Activated B cell treated with CpG ODN at 0.5 μM for 24 hours (primary cell): ENCODE results near the gene RCAN3. TPM values are rescaled to one million over a fixed set of nuclear protein-coding genes. Genes with fewer than 3 reads are reported as not detected.
"Not testable (repeated sequence)": the region's sequence is repeated elsewhere in the genome, so short reads cannot be mapped to it uniquely, and the experiment has no call there.

Experiments used
- ATAC-seq: fragments of 200-7000 bp; cut with Tn5 transposase; one replicate; pipeline ENCODE4 v1.10.0; 2021; ENCODE audit warnings: low read depth, mild to moderate bottlenecking, moderate library complexity
- CTCF ChIA-PET: fragments of 350-600 bp; sonication (Branson Sonifier 250); formaldehyde crosslinking; loops from one replicate; lab custom pipeline; 2021; ENCODE audit warnings: antibody characterized with exemption; lab: Charles Lee
- POLR2A ChIA-PET: fragments of 350-600 bp; sonication (Branson Sonifier 250); formaldehyde crosslinking; loops from one replicate; lab custom pipeline; 2021; ENCODE audit warnings: antibody characterized with exemption; lab: Charles Lee
- DNase-seq: peaks from one replicate; pipeline ENCODE4 v3.0.0; 2022
- H3K27ac Mint-ChIP-seq: one replicate; pipeline ENCODE4 v1.8.0; 2020; ENCODE audit warnings: mixed read lengths
- H3K27me3 Mint-ChIP-seq: one replicate; pipeline ENCODE4 v1.8.0; 2021; ENCODE audit warnings: mixed read lengths
- H3K36me3 Mint-ChIP-seq: one replicate; pipeline ENCODE4 v1.8.0; 2021; ENCODE audit warnings: low read depth, mixed read lengths
- H3K4me1 Mint-ChIP-seq: one replicate; pipeline ENCODE4 v1.8.0; 2021; ENCODE audit warnings: mixed read lengths
- H3K4me3 Mint-ChIP-seq: one replicate; pipeline ENCODE4 v1.8.0; 2020; ENCODE audit warnings: mild to moderate bottlenecking, mixed read lengths
- H3K9me3 Mint-ChIP-seq: one replicate; pipeline ENCODE4 v1.8.0; 2020; ENCODE audit warnings: mixed read lengths
- CTCF ChIP-seq: fragments of 200-600 bp; IDR thresholded peaks from one replicate; pipeline ENCODE4 v1.8.0; 2022; ENCODE audit warnings: antibody characterized with exemption, mild to moderate bottlenecking
- intact Hi-C: fragments of 100-400 bp; cut with micrococcal nuclease; formaldehyde crosslinking; loops from one replicate; pipeline ENCODE4 v1.15.1; 2024
- total RNA-seq: library from RNA; stranded (reverse); gene quantifications from 2 replicates; pipeline ENCODE4 v1.2.3, GENCODE V29; 2022

Gene RCAN3
- total RNA-seq, 1 donor from 2014 or later, result 23.6 TPM

DNA sequence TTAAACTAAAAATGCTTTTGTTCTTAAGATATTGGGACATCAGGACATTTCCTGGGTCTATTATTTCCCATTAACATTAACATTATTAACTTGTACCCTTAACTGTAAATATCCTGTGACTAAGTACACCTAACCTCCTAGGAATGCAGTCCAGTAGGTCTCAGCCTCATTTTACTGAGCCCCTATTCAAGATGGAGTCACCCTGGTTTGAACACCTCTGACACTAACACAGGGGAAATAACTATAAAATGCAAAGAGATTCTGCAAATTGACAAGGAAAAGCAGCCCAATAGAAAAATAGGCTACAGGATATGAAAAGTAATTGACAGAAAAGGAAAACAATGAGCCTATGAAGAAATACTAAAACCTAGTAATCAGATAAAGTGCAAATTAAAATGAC is 41.6 kb downstream of the RCAN3 start:
- intact Hi-C loops, result no loop called here
- no peaks in the 10 kb centered on the region for H3K9me3 Mint-ChIP-seq
- peaks cover 1% of the 10 kb centered on the region for H3K36me3 Mint-ChIP-seq
- TF ChIP-seq CTCF, result no peak
- no peak overlapping the region for H3K4me3 Mint-ChIP-seq
- no peaks in the 10 kb centered on the region for H3K27me3 Mint-ChIP-seq
- ATAC-seq (no peak), DNase-seq (no peak)
- ChIA-PET CTCF (no interaction called here), POLR2A (no interaction called here)
- peaks cover 43% of the 10 kb centered on the region for H3K4me1 Mint-ChIP-seq
- no peak overlapping the region for H3K27ac Mint-ChIP-seq

- H3K9me3 Mint-ChIP-seq, result no peaks in the 10 kb centered on the region
- no peak for ATAC-seq
- peaks cover 31% of the 10 kb centered on the region for H3K4me1 Mint-ChIP-seq
- TF ChIP-seq CTCF, result no peak
- ChIA-PET POLR2A (no interaction called here), CTCF (interaction anchor here (1.1 kb wide), 1 partner anchor 41 kb away, joined by 6 read pairs; no protein-coding TSS in a partner anchor)
- H3K27ac Mint-ChIP-seq, result peak overlapping the region; percentile 13
- H3K27me3 Mint-ChIP-seq, result no peaks in the 10 kb centered on the region
- DNase-seq, result no peak
- intact Hi-C loops, result no loop called here
- H3K36me3 Mint-ChIP-seq, result no peaks in the 10 kb centered on the region
- no peak overlapping the region for H3K4me3 Mint-ChIP-seq
Observed at GRCh38 chr1:24545662-24546061, 43.0 kb downstream of the RCAN3 start.

DNA sequence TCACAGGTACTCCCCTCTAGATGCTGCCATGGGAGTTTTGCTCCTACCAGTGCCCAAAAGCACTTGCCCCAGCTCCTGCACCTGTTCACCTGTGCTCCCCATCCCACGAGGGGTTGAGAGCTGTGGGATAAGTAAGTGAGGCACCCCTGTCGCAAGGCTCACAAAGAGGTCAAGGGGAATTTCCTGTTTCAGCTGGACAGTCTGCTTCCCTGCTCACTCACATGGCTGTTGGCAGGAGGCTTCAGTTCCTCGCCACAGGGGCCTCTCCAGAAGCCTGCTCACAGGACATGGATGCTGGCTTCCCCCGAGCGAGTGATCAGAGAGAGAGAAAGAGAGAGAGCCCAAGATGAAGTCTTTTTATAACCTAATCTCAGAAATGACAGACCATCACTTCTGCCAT is 44.6 kb downstream of the RCAN3 start:
- Mint-ChIP-seq H3K4me3 (no peak overlapping the region), H3K27me3 (no peaks in the 10 kb centered on the region), H3K36me3 (no peaks in the 10 kb centered on the region), H3K9me3 (no peaks in the 10 kb centered on the region), H3K4me1 (peaks cover 21% of the 10 kb centered on the region), H3K27ac (no peak overlapping the region)
- no peak for TF ChIP-seq CTCF
- DNase-seq (no peak), ATAC-seq (no peak)
- CTCF ChIA-PET, result interaction anchor here (0.7 to 1.1 kb wide), 2 partner anchors 11 to 132 kb away, joined by 3 read pairs; partner anchors contain the start of gene NIPAL3
- POLR2A ChIA-PET, result interaction anchor here (1.1 kb wide), 1 partner anchor 117 kb away, joined by 3 read pairs; no protein-coding TSS in a partner anchor
- intact Hi-C loops, result no loop called here

GRCh38 chr1:24548070-24548469 is 45.4 kb downstream of the RCAN3 start:
- ATAC-seq, result no peak
- intact Hi-C loops, result no loop called here
- TF ChIP-seq CTCF, result no peak
- H3K4me3 Mint-ChIP-seq, result no peak overlapping the region
- H3K36me3 Mint-ChIP-seq, result no peaks in the 10 kb centered on the region
- POLR2A ChIA-PET, result interaction anchor here (1.1 kb wide), 1 partner anchor 118 kb away, joined by 3 read pairs; no protein-coding TSS in a partner anchor
- no peaks in the 10 kb centered on the region for H3K27me3 Mint-ChIP-seq
- DNase-seq, result no peak
- H3K4me1 Mint-ChIP-seq, result peaks cover 22% of the 10 kb centered on the region
- no peaks in the 10 kb centered on the region for H3K9me3 Mint-ChIP-seq
- H3K27ac Mint-ChIP-seq, result peak overlapping the region; percentile 54
- CTCF ChIA-PET, result interaction anchor here (1.1 kb wide), 1 partner anchor 133 kb away, joined by 3 read pairs; the partner anchor contains the start of gene NIPAL3

DNA sequence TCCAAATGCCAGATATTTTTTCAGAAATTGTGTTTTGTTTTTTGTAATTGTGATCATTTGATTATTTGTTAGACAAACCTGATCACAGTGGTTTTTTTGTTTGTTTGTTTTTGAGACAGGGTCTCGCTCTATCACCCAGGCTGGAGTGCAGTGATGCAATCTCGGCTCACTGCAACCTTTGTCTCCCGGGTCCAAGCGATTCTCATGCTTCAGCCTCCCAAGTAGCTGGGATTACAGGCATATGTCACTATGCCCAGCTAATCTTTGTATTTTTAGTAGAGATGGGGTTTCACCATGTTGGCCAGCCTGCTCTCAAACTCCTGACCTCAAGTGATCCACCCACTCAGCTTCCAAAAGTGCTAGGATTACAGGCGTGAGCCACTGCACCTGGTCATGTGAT is 46.6 kb downstream of the RCAN3 start:
- intact Hi-C loops, H3K27me3 Mint-ChIP-seq, H3K27ac Mint-ChIP-seq, H3K36me3 Mint-ChIP-seq, DNase-seq, ATAC-seq, H3K9me3 Mint-ChIP-seq, H3K4me3 Mint-ChIP-seq: not testable (repeated sequence)
- POLR2A ChIA-PET, result interaction anchor here (0.7 kb wide), 2 partner anchors 14 to 1725 kb away, joined by 3 to 7 read pairs; no protein-coding TSS in a partner anchor
- H3K4me1 Mint-ChIP-seq, result peaks cover 22% of the 10 kb centered on the region
- CTCF ChIA-PET, result interaction anchor here (1.3 kb wide), 1 partner anchor 8 kb away, joined by 3 read pairs; no protein-coding TSS in a partner anchor
